GM12878 (cell line): Measurements from ENCODE around the gene SUV39H1. TPM values are rescaled to one million over a fixed set of nuclear protein-coding genes. Genes with fewer than 3 reads are reported as not detected.

ENCODE experiments used
- ATAC-seq: fragments of 200-7000 bp; cut with Tn5 transposase; 3 replicates; pipeline ENCODE4 v1.9.1; 2020; ENCODE audit warnings: mild to moderate bottlenecking, moderate library complexity
- BruUV-seq: library from RNA; stranded (reverse); fragments of 400-500 nt; replicated peaks from 2 replicates; lab custom pipeline; 2021; lab: Mats Ljungman, UMichigan
- CTCF ChIA-PET: fragments of 300-600 bp; sonication (Branson Sonifier 250); formaldehyde crosslinking; extraction: SDS; loops from one replicate; lab custom pipeline; 2021; ENCODE audit warnings: inconsistent platforms; lab: Yijun Ruan, JAX
- POLR2A ChIA-PET: fragments of 350-600 bp; formaldehyde crosslinking; extraction: SDS; loops from one replicate; lab custom pipeline; 2021; ENCODE audit warnings: inconsistent platforms; lab: Charles Lee
- RAD21 ChIA-PET: fragments of 300-600 bp; sonication (Branson Sonifier 250); formaldehyde crosslinking; loops from one replicate; lab custom pipeline; 2023; ENCODE audit warnings: antibody characterized with exemption; ENCODE audit not compliant: unreplicated experiment; lab: Charles Lee
- SMC1A ChIA-PET: fragments of 300-600 bp; sonication (Branson Sonifier 250); formaldehyde crosslinking; loops from one replicate; lab custom pipeline; 2023; ENCODE audit not compliant: unreplicated experiment, uncharacterized antibody; lab: Charles Lee
- DNase-seq: peaks from one replicate; pipeline ENCODE4 v3.0.0-alpha.2; 2011; ENCODE audit warnings: low read depth, low spot score
- FAIRE-seq: peaks from 3 replicates; lab custom pipeline; 2011; peaks lifted over from hg19 to GRCh38; lab: Jason Lieb, UNC
- H2AFZ ChIP-seq: 2 replicates; pipeline ENCODE4 v1.6.0; 2011; ENCODE audit warnings: low read depth, low read length, control low read depth; ENCODE audit not compliant: control insufficient read depth
- H3K27ac ChIP-seq: 2 replicates; pipeline ENCODE4 v1.5.1; 2011; ENCODE audit warnings: control low read depth; ENCODE audit not compliant: control insufficient read depth, insufficient read depth
- H3K27me3 ChIP-seq, 2 experiments: replicated peaks in 1 of 2; 2 replicates each; pipeline versions ENCODE4 v1.6.0 to v1.6.1; 2011; ENCODE audit warnings: low read length in 1 of 2; ENCODE audit not compliant: control insufficient read depth in 2 of 2, insufficient read depth in 2 of 2
- H3K36me3 ChIP-seq, 2 experiments: 2 replicates each; pipeline ENCODE4 v1.5.1; 2011; ENCODE audit warnings: low read length in 1 of 2; ENCODE audit not compliant: control insufficient read depth in 2 of 2, insufficient read depth in 2 of 2
- H3K4me1 ChIP-seq: 2 replicates; pipeline ENCODE4 v1.6.1; 2011; ENCODE audit warnings: mild to moderate bottlenecking, low read length, moderate library complexity, mixed read lengths; ENCODE audit not compliant: control insufficient read depth, insufficient read depth
- H3K4me2 ChIP-seq: 2 replicates; pipeline ENCODE4 v1.6.0; 2011; ENCODE audit warnings: control low read depth; ENCODE audit not compliant: control insufficient read depth, insufficient read depth
- H3K4me3 ChIP-seq: fragments of 200-600 bp; sonication (generic); 2 replicates; pipeline ENCODE4 v1.5.1; 2016
- H3K79me2 ChIP-seq: 2 replicates; pipeline ENCODE4 v1.6.0; 2011; ENCODE audit warnings: low read length; ENCODE audit not compliant: control insufficient read depth, insufficient read depth
- H3K9ac ChIP-seq: 2 replicates; pipeline ENCODE4 v1.8.0; 2011; ENCODE audit warnings: low read length, control low read depth, mixed read lengths; ENCODE audit not compliant: control insufficient read depth, insufficient read depth
- H3K9me3 ChIP-seq: replicated peaks from 3 replicates; pipeline ENCODE4 v1.5.1; 2011; ENCODE audit warnings: mild to moderate bottlenecking, low read length; ENCODE audit not compliant: control insufficient read depth, insufficient read depth
- H4K20me1 ChIP-seq: 2 replicates; pipeline ENCODE4 v1.6.0; 2011; ENCODE audit not compliant: control insufficient read depth, insufficient read depth
- CBX5 ChIP-seq: sonication (generic); IDR thresholded peaks from 2 replicates; pipeline ENCODE4 v1.6.1; 2016; ENCODE audit warnings: low read depth, moderate library complexity, mild to moderate bottlenecking, inconsistent platforms
- CEBPB ChIP-seq, 2 experiments: fragments of 150-350 bp in 1 of 2; IDR thresholded peaks; 2 replicates each; pipeline ENCODE4 v1.6.1; 2012 to 2014; ENCODE audit warnings: low read depth in 2 of 2, low read length in 2 of 2, borderline replicate concordance in 1 of 2, inconsistent platforms in 1 of 2
- CHD1 ChIP-seq: IDR thresholded peaks from 2 replicates; pipeline ENCODE4 v1.6.1; 2012; ENCODE audit warnings: low read depth, low read length, improper control_type of control experiment
- CHD4 ChIP-seq: fragments of 200-600 bp; sonication (generic); IDR thresholded peaks from 2 replicates; pipeline ENCODE4 v1.6.1; 2016; ENCODE audit warnings: mild to moderate bottlenecking
- CREM ChIP-seq: IDR thresholded peaks from 2 replicates; pipeline ENCODE4 v1.6.1; 2014; ENCODE audit warnings: antibody characterized with exemption, low read depth
- FOXM1 ChIP-seq: IDR thresholded peaks from 2 replicates; pipeline ENCODE4 v1.6.1; 2012; ENCODE audit warnings: low read depth, mild to moderate bottlenecking, inconsistent platforms, low read length, moderate library complexity
- KAT2A ChIP-seq: conservative IDR thresholded peaks from 2 replicates; pipeline ENCODE4 v1.6.1; 2011; ENCODE audit warnings: low read depth, low read length; ENCODE audit not compliant: control insufficient read depth
- KLF5 ChIP-seq: fragments of 450-650 bp; IDR thresholded peaks from 2 replicates; pipeline ENCODE4 v1.6.1; 2014; ENCODE audit warnings: mild to moderate bottlenecking; ENCODE audit not compliant: partially characterized antibody
- LARP7 ChIP-seq: fragments of 450-650 bp; IDR thresholded peaks from 2 replicates; pipeline ENCODE4 v1.6.1; 2017; ENCODE audit warnings: mild to moderate bottlenecking
- MYB ChIP-seq: fragments of 150-350 bp; IDR thresholded peaks from 2 replicates; pipeline ENCODE4 v1.6.1; 2014; ENCODE audit warnings: mild to moderate bottlenecking, low read depth, low read length, borderline replicate concordance
- RUNX3 ChIP-seq: IDR thresholded peaks from 2 replicates; pipeline ENCODE4 v1.6.1; 2012; ENCODE audit warnings: low read length, inconsistent platforms
- SP1 ChIP-seq: IDR thresholded peaks from one replicate; pipeline ENCODE4 v1.6.1; 2011; ENCODE audit warnings: low read depth, low read length
- TARDBP ChIP-seq: IDR thresholded peaks from 2 replicates; pipeline ENCODE4 v1.6.1; 2016; ENCODE audit warnings: borderline replicate concordance
- YBX1 ChIP-seq: fragments of 450-650 bp; IDR thresholded peaks from 2 replicates; pipeline ENCODE4 v1.6.1; 2016; ENCODE audit warnings: antibody characterized with exemption
- ZNF207 ChIP-seq: fragments of 450-650 bp; IDR thresholded peaks from 2 replicates; pipeline ENCODE4 v1.6.1; 2014; ENCODE audit warnings: antibody characterized with exemption, mild to moderate bottlenecking, borderline replicate concordance
- ZNF24 ChIP-seq: fragments of 450-650 bp; IDR thresholded peaks from 2 replicates; pipeline ENCODE4 v1.6.1; 2017; ENCODE audit warnings: antibody characterized with exemption, mild to moderate bottlenecking
- WGBS: methylation state at CpG from one replicate; pipeline ENCODE4 v1.1.6; 2016; ENCODE audit warnings: low lambda C conversion rate; ENCODE audit not compliant: insufficient replicate concordance, insufficient coverage; ENCODE audit errors: missing lambda C conversion rate; 5-methylcytosine and 5-hydroxymethylcytosine counted together
- in situ Hi-C: fragments of 300-500 bp; cut with MboI; formaldehyde crosslinking; loops from 9 replicates; pipeline ENCODE4 v1.14.3; 2018; ENCODE audit warnings: mixed read lengths
- intact Hi-C: fragments of 100-400 bp; cut with micrococcal nuclease; formaldehyde crosslinking; loops from one replicate; pipeline ENCODE4 v1.14.2; 2022; ENCODE audit not compliant: unreplicated experiment
- polyA plus RNA-seq, 11 experiments: library from polyadenylated mRNA; depleted of rRNA in 4 of 11; unstranded in 6 of 11; stranded (reverse) in 5 of 11; fragments of >200 nt; fragmentation: Nextera tagmentation in 4 of 11; fragmentation: Illumina TruSeq in 1 of 11; extraction: Ambion mirVana in 4 of 11; extraction: Trizol in 1 of 11; gene quantifications; 1 replicate in 1 of 11; 2 replicates in 10 of 11; pipeline versions ENCODE4 v1.2.1 to v1.2.3, GENCODE V29; 2011 to 2016; ENCODE audit warnings: inconsistent platforms in 2 of 11, missing spikeins in 2 of 11, low read depth in 1 of 11
- total RNA-seq, 4 experiments: library from RNA; depleted of rRNA in 3 of 4; stranded (reverse); fragments of >200 nt in 3 of 4; fragmentation: Illumina TruSeq in 1 of 4; extraction: Trizol in 1 of 4; gene quantifications; 2 replicates each; pipeline versions ENCODE4 v1.2.1 to v1.2.3, GENCODE V29; 2013 to 2021
- TF ChIP-seq, protein P1 (sequence below): fragments of 150-350 bp; IDR thresholded peaks from 2 replicates; pipeline ENCODE4 v1.6.1; 2016; ENCODE audit warnings: low read depth, low read length
- TF ChIP-seq, protein P2 (sequence below): fragments of 450-650 bp; IDR thresholded peaks from 2 replicates; pipeline ENCODE4 v1.6.1; 2016; ENCODE audit warnings: mild to moderate bottlenecking
- TF ChIP-seq, protein P3 (sequence below): IDR thresholded peaks from 2 replicates; pipeline ENCODE4 v1.6.1; 2012; ENCODE audit warnings: low read depth, low read length, improper control_type of control experiment

Gene SUV39H1
- total and polyA plus RNA-seq, 10 of the 15 experiments (the other 5 are each of a cell fraction or from before 2014, with no cell fraction given), result 4.9 to 33.2 (median 17.1) TPM

- Histone ChIP-seq H3K27ac (no peak overlapping the region), H3K79me2 (no peaks in the 10 kb centered on the region), H3K4me1 (no peaks in the 10 kb centered on the region), H3K9me3 (no peaks in the 10 kb centered on the region), H3K9ac (no peak overlapping the region), H3K27me3 (no peaks in the 10 kb centered on the region), H3K4me3 (no peak overlapping the region), H3K36me3 (no peaks in the 10 kb centered on the region), H3K4me2 (no peak overlapping the region), H2AFZ (no peak overlapping the region), H4K20me1 (no peaks in the 10 kb centered on the region)
- FAIRE-seq, result no peak
- TF ChIP-seq KLF5, result no peak
- TF ChIP-seq YBX1, result no peak
- TF ChIP-seq CREM, result no peak
- TF ChIP-seq FOXM1, result no peak
- TF ChIP-seq, protein P1, sequence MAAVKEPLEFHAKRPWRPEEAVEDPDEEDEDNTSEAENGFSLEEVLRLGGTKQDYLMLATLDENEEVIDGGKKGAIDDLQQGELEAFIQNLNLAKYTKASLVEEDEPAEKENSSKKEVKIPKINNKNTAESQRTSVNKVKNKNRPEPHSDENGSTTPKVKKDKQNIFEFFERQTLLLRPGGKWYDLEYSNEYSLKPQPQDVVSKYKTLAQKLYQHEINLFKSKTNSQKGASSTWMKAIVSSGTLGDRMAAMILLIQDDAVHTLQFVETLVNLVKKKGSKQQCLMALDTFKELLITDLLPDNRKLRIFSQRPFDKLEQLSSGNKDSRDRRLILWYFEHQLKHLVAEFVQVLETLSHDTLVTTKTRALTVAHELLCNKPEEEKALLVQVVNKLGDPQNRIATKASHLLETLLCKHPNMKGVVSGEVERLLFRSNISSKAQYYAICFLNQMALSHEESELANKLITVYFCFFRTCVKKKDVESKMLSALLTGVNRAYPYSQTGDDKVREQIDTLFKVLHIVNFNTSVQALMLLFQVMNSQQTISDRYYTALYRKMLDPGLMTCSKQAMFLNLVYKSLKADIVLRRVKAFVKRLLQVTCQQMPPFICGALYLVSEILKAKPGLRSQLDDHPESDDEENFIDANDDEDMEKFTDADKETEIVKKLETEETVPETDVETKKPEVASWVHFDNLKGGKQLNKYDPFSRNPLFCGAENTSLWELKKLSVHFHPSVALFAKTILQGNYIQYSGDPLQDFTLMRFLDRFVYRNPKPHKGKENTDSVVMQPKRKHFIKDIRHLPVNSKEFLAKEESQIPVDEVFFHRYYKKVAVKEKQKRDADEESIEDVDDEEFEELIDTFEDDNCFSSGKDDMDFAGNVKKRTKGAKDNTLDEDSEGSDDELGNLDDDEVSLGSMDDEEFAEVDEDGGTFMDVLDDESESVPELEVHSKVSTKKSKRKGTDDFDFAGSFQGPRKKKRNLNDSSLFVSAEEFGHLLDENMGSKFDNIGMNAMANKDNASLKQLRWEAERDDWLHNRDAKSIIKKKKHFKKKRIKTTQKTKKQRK, result no peak
- no peak for TF ChIP-seq ZNF24
- no peak for TF ChIP-seq CHD1
- TF ChIP-seq RUNX3, result no peak
- no peak for TF ChIP-seq SP1
- no peak for TF ChIP-seq LARP7
- TF ChIP-seq, protein P2, sequence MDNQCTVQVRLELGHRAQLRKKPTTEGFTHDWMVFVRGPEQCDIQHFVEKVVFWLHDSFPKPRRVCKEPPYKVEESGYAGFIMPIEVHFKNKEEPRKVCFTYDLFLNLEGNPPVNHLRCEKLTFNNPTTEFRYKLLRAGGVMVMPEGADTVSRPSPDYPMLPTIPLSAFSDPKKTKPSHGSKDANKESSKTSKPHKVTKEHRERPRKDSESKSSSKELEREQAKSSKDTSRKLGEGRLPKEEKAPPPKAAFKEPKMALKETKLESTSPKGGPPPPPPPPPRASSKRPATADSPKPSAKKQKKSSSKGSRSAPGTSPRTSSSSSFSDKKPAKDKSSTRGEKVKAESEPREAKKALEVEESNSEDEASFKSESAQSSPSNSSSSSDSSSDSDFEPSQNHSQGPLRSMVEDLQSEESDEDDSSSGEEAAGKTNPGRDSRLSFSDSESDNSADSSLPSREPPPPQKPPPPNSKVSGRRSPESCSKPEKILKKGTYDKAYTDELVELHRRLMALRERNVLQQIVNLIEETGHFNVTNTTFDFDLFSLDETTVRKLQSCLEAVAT, result no peak
- TF ChIP-seq KAT2A, result no peak
- TF ChIP-seq CEBPB (IDR thresholded peaks at IDR 0.05; ENCODE audit: borderline replicate concordance in 1 of 2, low read depth in 2 of 2, low read length in 2 of 2), result no peak
- no peak for TF ChIP-seq ZNF207
- TF ChIP-seq, protein P3, sequence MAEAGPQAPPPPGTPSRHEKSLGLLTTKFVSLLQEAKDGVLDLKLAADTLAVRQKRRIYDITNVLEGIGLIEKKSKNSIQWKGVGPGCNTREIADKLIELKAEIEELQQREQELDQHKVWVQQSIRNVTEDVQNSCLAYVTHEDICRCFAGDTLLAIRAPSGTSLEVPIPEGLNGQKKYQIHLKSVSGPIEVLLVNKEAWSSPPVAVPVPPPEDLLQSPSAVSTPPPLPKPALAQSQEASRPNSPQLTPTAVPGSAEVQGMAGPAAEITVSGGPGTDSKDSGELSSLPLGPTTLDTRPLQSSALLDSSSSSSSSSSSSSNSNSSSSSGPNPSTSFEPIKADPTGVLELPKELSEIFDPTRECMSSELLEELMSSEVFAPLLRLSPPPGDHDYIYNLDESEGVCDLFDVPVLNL, result no peak
- no peak for TF ChIP-seq CHD4
- no peak for TF ChIP-seq MYB
- no peak for TF ChIP-seq TARDBP
- no peak for TF ChIP-seq CBX5
- ATAC-seq, result no peak
- POLR2A ChIA-PET, result no interaction called here
- RAD21 ChIA-PET, result no interaction called here
- DNase-seq, result no peak
- SMC1A ChIA-PET, result interaction anchor here (1.0 kb wide), 1 partner anchor 42 kb away, joined by 3 read pairs; no protein-coding TSS in a partner anchor
- BruUV-seq, result no TSS peak
- intact Hi-C loops (no loop called here), in situ Hi-C loops (no loop called here)
- 0% methylated on average over 1 of the region's 1 CpG for WGBS
- CTCF ChIA-PET, result no interaction called here
Observed at GRCh38 chrX:48663241-48663640, 33.3 kb upstream of the SUV39H1 start.
